ENCODE results near the gene MAPK10.

Gene MAPK10

GRCh38 chr4:86223472-86223871 is 136.4 kb downstream of the MAPK10 start:
- Histone ChIP-seq H3K18ac (ENCODE audit: low read length) (no peak overlapping the region), H3K79me1 (ENCODE audit: low read length) (no peaks in the 10 kb centered on the region), H2AFZ (ENCODE audit: insufficient read depth, low read length, poor library complexity) (no peak overlapping the region), H3K36me3 (ENCODE audit: control insufficient read depth in 1 of 2, insufficient read depth in 2 of 2, low read length in 2 of 2) (no peaks in the 10 kb centered on the region), H2BK5ac (ENCODE audit: low read depth, low read length, poor library complexity) (no peak overlapping the region), H3K4me2 (ENCODE audit: low read length) (no peak overlapping the region), H3K27me3 (ENCODE audit: insufficient read depth, low read length) (no peaks in the 10 kb centered on the region), H3K4me3 (ENCODE audit: low read depth, low read length) (no peak overlapping the region), H3K9ac (ENCODE audit: low read length) (no peak overlapping the region), H3K14ac (ENCODE audit: low read length) (no peak overlapping the region), H3K27ac (ENCODE audit: low read depth, low read length) (no peak overlapping the region), H2AK5ac (ENCODE audit: low read length) (no peak overlapping the region), H3K23ac (ENCODE audit: low read length) (no peak overlapping the region), H3K79me2 (ENCODE audit: control insufficient read depth, insufficient read depth, low read length, poor library complexity) (no peaks in the 10 kb centered on the region), H2BK120ac (ENCODE audit: insufficient read depth, low read length, poor library complexity) (no peak overlapping the region), H2BK12ac (ENCODE audit: low read length) (no peak overlapping the region), H4K91ac (ENCODE audit: low read depth, low read length) (no peak overlapping the region), H3K4me1 (ENCODE audit: control insufficient read depth in 1 of 2, insufficient read depth in 2 of 2, low read length in 2 of 2) (peaks cover 0 to 1% of the 10 kb centered on the region in 2 experiments), H3K4ac (ENCODE audit: low read depth, low read length) (no peak overlapping the region), H3K9me3 (ENCODE audit: insufficient read depth, low read depth, low read length) (no peaks in the 10 kb centered on the region), H4K8ac (ENCODE audit: low read depth, low read length) (no peak overlapping the region), H4K12ac (ENCODE audit: low read depth, low read length) (no peak overlapping the region)
- no CpG with 5 or more reads among the region's 3 CpGs for WGBS (ENCODE audit: extremely low coverage, insufficient coverage, insufficient read length)
- peak; percentile 5 to 36 for DNase-seq

- Histone ChIP-seq H3K4ac (ENCODE audit: low read depth, low read length) (no peak overlapping the region), H4K91ac (ENCODE audit: low read depth, low read length) (no peak overlapping the region), H3K14ac (ENCODE audit: low read length) (no peak overlapping the region), H3K27ac (ENCODE audit: low read depth, low read length) (no peak overlapping the region), H3K18ac (ENCODE audit: low read length) (no peak overlapping the region), H3K79me2 (ENCODE audit: control insufficient read depth, insufficient read depth, low read length, poor library complexity) (no peaks in the 10 kb centered on the region), H3K4me2 (ENCODE audit: low read length) (no peak overlapping the region), H2BK12ac (ENCODE audit: low read length) (no peak overlapping the region), H4K12ac (ENCODE audit: low read depth, low read length) (no peak overlapping the region), H3K79me1 (ENCODE audit: low read length) (no peaks in the 10 kb centered on the region), H2AFZ (ENCODE audit: insufficient read depth, low read length, poor library complexity) (no peak overlapping the region), H4K8ac (ENCODE audit: low read depth, low read length) (no peak overlapping the region), H3K9ac (ENCODE audit: low read length) (no peak overlapping the region), H3K27me3 (ENCODE audit: insufficient read depth, low read length) (no peaks in the 10 kb centered on the region), H3K4me1 (ENCODE audit: control insufficient read depth in 1 of 2, insufficient read depth in 2 of 2, low read length in 2 of 2) (peaks cover 0 to 1% of the 10 kb centered on the region in 2 experiments), H3K9me3 (ENCODE audit: insufficient read depth, low read depth, low read length) (no peaks in the 10 kb centered on the region), H3K4me3 (ENCODE audit: low read depth, low read length) (no peak overlapping the region), H2BK5ac (ENCODE audit: low read depth, low read length, poor library complexity) (no peak overlapping the region), H2AK5ac (ENCODE audit: low read length) (no peak overlapping the region), H2BK120ac (ENCODE audit: insufficient read depth, low read length, poor library complexity) (no peak overlapping the region), H3K36me3 (ENCODE audit: control insufficient read depth in 1 of 2, insufficient read depth in 2 of 2, low read length in 2 of 2) (no peaks in the 10 kb centered on the region), H3K23ac (ENCODE audit: low read length) (no peak overlapping the region)
- no CpG with 5 or more reads among the region's 4 CpGs for WGBS (ENCODE audit: extremely low coverage, insufficient coverage, insufficient read length)
- no peak for DNase-seq
Observed at GRCh38 chr4:86221002-86221401, 138.9 kb downstream of the MAPK10 start.

- Histone ChIP-seq H3K4me1 (ENCODE audit: control insufficient read depth in 1 of 2, insufficient read depth in 2 of 2, low read length in 2 of 2) (peaks cover 0 to 1% of the 10 kb centered on the region in 2 experiments), H4K12ac (ENCODE audit: low read depth, low read length) (no peak overlapping the region), H3K23ac (ENCODE audit: low read length) (no peak overlapping the region), H3K27ac (ENCODE audit: low read depth, low read length) (no peak overlapping the region), H2AFZ (ENCODE audit: insufficient read depth, low read length, poor library complexity) (no peak overlapping the region), H3K14ac (ENCODE audit: low read length) (no peak overlapping the region), H4K8ac (ENCODE audit: low read depth, low read length) (no peak overlapping the region), H3K18ac (ENCODE audit: low read length) (no peak overlapping the region), H3K4ac (ENCODE audit: low read depth, low read length) (no peak overlapping the region), H3K79me1 (ENCODE audit: low read length) (no peaks in the 10 kb centered on the region), H2BK12ac (ENCODE audit: low read length) (no peak overlapping the region), H4K91ac (ENCODE audit: low read depth, low read length) (no peak overlapping the region), H2BK5ac (ENCODE audit: low read depth, low read length, poor library complexity) (no peak overlapping the region), H3K9ac (ENCODE audit: low read length) (no peak overlapping the region), H3K27me3 (ENCODE audit: insufficient read depth, low read length) (no peaks in the 10 kb centered on the region), H3K9me3 (ENCODE audit: insufficient read depth, low read depth, low read length) (no peaks in the 10 kb centered on the region), H3K4me3 (ENCODE audit: low read depth, low read length) (no peak overlapping the region), H3K36me3 (ENCODE audit: control insufficient read depth in 1 of 2, insufficient read depth in 2 of 2, low read length in 2 of 2) (no peaks in the 10 kb centered on the region), H2BK120ac (ENCODE audit: insufficient read depth, low read length, poor library complexity) (no peak overlapping the region), H3K4me2 (ENCODE audit: low read length) (no peak overlapping the region), H2AK5ac (ENCODE audit: low read length) (no peak overlapping the region), H3K79me2 (ENCODE audit: control insufficient read depth, insufficient read depth, low read length, poor library complexity) (no peaks in the 10 kb centered on the region)
- DNase-seq, result no peak
- WGBS (ENCODE audit: extremely low coverage, insufficient coverage, insufficient read length), result no CpG with 5 or more reads among the region's 1 CpG
Observed at GRCh38 chr4:86220121-86220520, 139.7 kb downstream of the MAPK10 start.

GRCh38 chr4:86218746-86219473 is 140.9 kb downstream of the MAPK10 start:
- H3K4me1 ChIP-seq (ENCODE audit: control insufficient read depth in 1 of 2, insufficient read depth in 2 of 2, low read length in 2 of 2), result peaks cover 0 to 1% of the 10 kb centered on the region in 2 experiments
- H3K4me2 ChIP-seq (ENCODE audit: low read length), result no peak overlapping the region
- H3K4me3 ChIP-seq (ENCODE audit: low read depth, low read length), result no peak overlapping the region
- H4K91ac ChIP-seq (ENCODE audit: low read depth, low read length), result no peak overlapping the region
- H2AK5ac ChIP-seq (ENCODE audit: low read length), result no peak overlapping the region
- no peaks in the 10 kb centered on the region for H3K27me3 ChIP-seq (ENCODE audit: insufficient read depth, low read length)
- no peak overlapping the region for H3K18ac ChIP-seq (ENCODE audit: low read length)
- no peak overlapping the region for H3K23ac ChIP-seq (ENCODE audit: low read length)
- H3K79me2 ChIP-seq (ENCODE audit: control insufficient read depth, insufficient read depth, low read length, poor library complexity), result no peaks in the 10 kb centered on the region
- H3K4ac ChIP-seq (ENCODE audit: low read depth, low read length), result no peak overlapping the region
- H3K9me3 ChIP-seq (ENCODE audit: insufficient read depth, low read depth, low read length), result no peaks in the 10 kb centered on the region
- H2BK120ac ChIP-seq (ENCODE audit: insufficient read depth, low read length, poor library complexity), result no peak overlapping the region
- no peak overlapping the region for H4K12ac ChIP-seq (ENCODE audit: low read depth, low read length)
- no peak overlapping the region for H4K8ac ChIP-seq (ENCODE audit: low read depth, low read length)
- H2BK12ac ChIP-seq (ENCODE audit: low read length), result no peak overlapping the region
- no CpG with 5 or more reads among the region's 5 CpGs for WGBS (ENCODE audit: extremely low coverage, insufficient coverage, insufficient read length)
- no peak overlapping the region for H2AFZ ChIP-seq (ENCODE audit: insufficient read depth, low read length, poor library complexity)
- H3K9ac ChIP-seq (ENCODE audit: low read length), result no peak overlapping the region
- H3K36me3 ChIP-seq (ENCODE audit: control insufficient read depth in 1 of 2, insufficient read depth in 2 of 2, low read length in 2 of 2), result no peaks in the 10 kb centered on the region
- DNase-seq, result peak in 1 of 2 donors; percentile 1
- H2BK5ac ChIP-seq (ENCODE audit: low read depth, low read length, poor library complexity), result no peak overlapping the region
- H3K14ac ChIP-seq (ENCODE audit: low read length), result no peak overlapping the region
- no peaks in the 10 kb centered on the region for H3K79me1 ChIP-seq (ENCODE audit: low read length)
- no peak overlapping the region for H3K27ac ChIP-seq (ENCODE audit: low read depth, low read length)
